ENCODE measurements around the gene ZBTB17. TPM values are rescaled to one million over a fixed set of nuclear protein-coding genes. Genes with fewer than 3 reads are reported as not detected.

The ZBTB17 gene
- total and polyA plus RNA-seq, 10 of the 15 experiments (the other 5 are each of a cell fraction or from before 2014, with no cell fraction given), result 0.87 to 59.4 (median 38.7) TPM

- H2AFZ ChIP-seq (ENCODE audit: control insufficient read depth, low read depth, low read length), result no peak overlapping the region
- H3K4me2 ChIP-seq (ENCODE audit: control insufficient read depth, insufficient read depth), result no peak overlapping the region
- H3K4me1 ChIP-seq (ENCODE audit: control insufficient read depth, insufficient read depth, low read length), result peaks cover 20% of the 10 kb centered on the region
- in situ Hi-C loops (cut with MboI), result no loop called here
- SMC1A ChIA-PET (ENCODE audit: uncharacterized antibody, unreplicated experiment), result interaction anchor here (0.6 kb wide), 1 partner anchor 793 kb away, joined by 3 read pairs; no protein-coding TSS in a partner anchor
- 50% methylated on average over 23 of the region's 23 CpGs for WGBS (ENCODE audit: insufficient coverage, insufficient replicate concordance, low lambda C conversion rate, missing lambda C conversion rate)
- no peaks in the 10 kb centered on the region for H3K36me3 ChIP-seq (ENCODE audit: control insufficient read depth in 2 of 2, insufficient read depth in 2 of 2, low read length in 1 of 2)
- H3K4me3 ChIP-seq, result no peak overlapping the region
- H3K9me3 ChIP-seq (replicated peaks; ENCODE audit: control insufficient read depth, insufficient read depth, low read length), result no peaks in the 10 kb centered on the region
- intact Hi-C loops (cut with micrococcal nuclease; ENCODE audit: unreplicated experiment), result no loop called here
- BruUV-seq (replicated peaks), result no TSS peak
- CTCF ChIA-PET, result interaction anchor here (0.6 to 6.4 kb wide), 2 partner anchors 10 to 351 kb away, joined by 4 to 36 read pairs; no protein-coding TSS in a partner anchor
- H4K20me1 ChIP-seq (ENCODE audit: control insufficient read depth, insufficient read depth), result no peaks in the 10 kb centered on the region
- no peaks in the 10 kb centered on the region for H3K79me2 ChIP-seq (ENCODE audit: control insufficient read depth, insufficient read depth, low read length)
- no peak for FAIRE-seq
- RAD21 ChIA-PET (ENCODE audit: unreplicated experiment), result interaction anchor here (1.4 kb wide), 1 partner anchor 10 kb away, joined by 3 read pairs; no protein-coding TSS in a partner anchor
- POLR2A ChIA-PET, result interaction anchor here (0.6 kb wide), 1 partner anchor 221 kb away, joined by 7 read pairs; no protein-coding TSS in a partner anchor
- H3K27ac ChIP-seq (ENCODE audit: control insufficient read depth, insufficient read depth), result no peak overlapping the region
- TF ChIP-seq ETV6 (conservative IDR thresholded peaks at IDR 0.05 in 1 of 2, IDR thresholded peaks at IDR 0.05 in 1 of 2; ENCODE audit: borderline replicate concordance in 1 of 2, low read depth in 1 of 2) (no peak), SRF (IDR thresholded peaks at IDR 0.05; ENCODE audit: low read depth in 2 of 2, low read length in 2 of 2) (no peak), LARP7 (IDR thresholded peaks at IDR 0.05) (no peak), SMARCA5 (IDR thresholded peaks at IDR 0.05) (no peak), ZBTB11 (CRISPR knock-in tag; IDR thresholded peaks at IDR 0.05) (no peak), NR2C1 (IDR thresholded peaks at IDR 0.05) (no peak), WRNIP1 (IDR thresholded peaks at IDR 0.05; ENCODE audit: borderline replicate concordance, low read depth, low read length) (no peak), FOS (IDR thresholded peaks at IDR 0.05; ENCODE audit: borderline replicate concordance, extremely low read depth, insufficient read length) (no peak), SKIL (IDR thresholded peaks at IDR 0.05; ENCODE audit: low read depth, poor library complexity, severe bottlenecking) (no peak), GABPA (IDR thresholded peaks at IDR 0.05; ENCODE audit: low read depth) (no peak), TCF12 (IDR thresholded peaks at IDR 0.05; ENCODE audit: low read depth, low read length) (no peak)
- H3K9ac ChIP-seq (ENCODE audit: control insufficient read depth, insufficient read depth, low read length), result no peak overlapping the region
- no peak for ATAC-seq
- no peak for DNase-seq (ENCODE audit: low read depth, low spot score)
- H3K27me3 ChIP-seq (replicated peaks in 1 of 2; ENCODE audit: control insufficient read depth in 2 of 2, insufficient read depth in 2 of 2, low read length in 1 of 2), result peaks cover 0 to 2% of the 10 kb centered on the region in 2 experiments; a peak in 2 of 4 replicates
Measured at GRCh38 chr1:16018749-16019643, 43.1 kb upstream of the ZBTB17 start.
